BLaER1 (cell line): ENCODE measurements around the gene SLC22A4.

Experiments
- H3K27ac ChIP-seq: shearing (Covaris generic); formaldehyde crosslinking; 2 replicates; pipeline ENCODE4 v1.8.1; 2022
- H3K27me3 ChIP-seq: shearing (Covaris generic); formaldehyde crosslinking; 2 replicates; pipeline ENCODE4 v1.8.1; 2022
- H3K36me3 ChIP-seq: shearing (Covaris generic); formaldehyde crosslinking; 2 replicates; pipeline ENCODE4 v1.8.1; 2022
- H3K4me1 ChIP-seq: shearing (Covaris generic); formaldehyde crosslinking; 2 replicates; pipeline ENCODE4 v1.8.1; 2022
- H3K4me2 ChIP-seq: shearing (Covaris generic); formaldehyde crosslinking; 2 replicates; pipeline ENCODE4 v1.8.1; 2022
- H3K4me3 ChIP-seq: shearing (Covaris generic); formaldehyde crosslinking; 2 replicates; pipeline ENCODE4 v1.8.1; 2022
- H3K9ac ChIP-seq: shearing (Covaris generic); formaldehyde crosslinking; 2 replicates; pipeline ENCODE4 v1.8.1; 2022
- H3K9me3 ChIP-seq: shearing (Covaris generic); formaldehyde crosslinking; 2 replicates; pipeline ENCODE4 v1.8.1; 2022
- H4K20me1 ChIP-seq: shearing (Covaris generic); formaldehyde crosslinking; 2 replicates; pipeline ENCODE4 v1.8.1; 2022
- Cebpa-rat ChIP-seq: shearing (Covaris generic); IDR thresholded peaks from 2 replicates; pipeline ENCODE4 v1.8.1; 2022

Gene SLC22A4

GRCh38 chr5:132339502-132339901 is 45.3 kb downstream of the SLC22A4 start:
- H4K20me1 ChIP-seq, result no peaks in the 10 kb centered on the region
- peaks cover 10% of the 10 kb centered on the region for H3K4me1 ChIP-seq
- H3K27me3 ChIP-seq, result no peaks in the 10 kb centered on the region
- no peak overlapping the region for H3K9ac ChIP-seq
- H3K36me3 ChIP-seq, result no peaks in the 10 kb centered on the region
- H3K4me2 ChIP-seq, result no peak overlapping the region
- no peak overlapping the region for H3K27ac ChIP-seq
- H3K4me3 ChIP-seq, result no peak overlapping the region
- H3K9me3 ChIP-seq, result no peaks in the 10 kb centered on the region
- no peak for TF ChIP-seq Cebpa-rat

DNA sequence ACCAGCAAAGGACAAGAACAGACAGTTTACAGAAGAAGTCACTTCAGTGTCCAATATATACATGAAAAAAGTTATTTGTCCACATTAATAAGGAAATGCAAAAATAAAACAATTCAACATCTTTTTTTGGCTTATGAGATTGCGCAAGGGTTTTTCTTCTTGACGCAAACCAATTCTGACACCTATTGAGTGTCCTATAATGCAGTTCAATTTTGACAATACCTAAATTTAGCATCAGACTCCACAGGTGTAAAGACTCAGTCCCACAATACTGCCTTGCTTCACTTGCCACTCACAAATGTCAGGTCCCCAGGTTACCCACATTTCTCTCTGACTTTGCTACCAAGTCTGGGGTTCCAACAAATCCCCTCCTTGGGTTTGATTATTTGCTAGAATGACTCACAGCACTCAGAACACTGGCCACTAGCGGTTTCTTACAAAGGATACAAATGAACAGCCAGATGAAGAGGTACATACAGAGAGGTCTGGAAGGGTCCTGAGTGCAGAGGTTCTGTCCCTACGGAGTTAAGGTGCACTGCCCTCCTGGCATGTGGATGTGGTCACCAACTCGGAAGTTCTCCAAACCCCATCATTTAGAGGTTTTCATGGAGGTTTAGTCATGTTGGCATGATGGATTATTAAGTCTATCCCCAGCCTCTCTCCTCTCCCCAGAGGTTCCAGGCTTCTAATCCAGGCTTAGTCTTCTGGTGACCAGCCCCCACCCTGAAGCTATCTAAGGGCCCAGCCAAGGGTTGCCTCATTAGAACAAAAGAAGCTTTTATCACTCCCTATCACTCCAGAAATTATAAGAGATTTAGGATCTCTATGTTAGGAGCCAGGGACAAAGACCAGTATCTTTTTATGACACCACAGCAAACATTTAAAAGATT is 48.3 kb downstream of the SLC22A4 start:
- H3K27ac ChIP-seq, result no peak overlapping the region
- H3K4me2 ChIP-seq, result no peak overlapping the region
- no peaks in the 10 kb centered on the region for H3K27me3 ChIP-seq
- no peak overlapping the region for H3K9ac ChIP-seq
- H3K9me3 ChIP-seq, result 0 out of 2 replicates have a peak, but pooled peaks cover 6% of the 10 kb centered on the region
- H3K4me3 ChIP-seq, result no peak overlapping the region
- H3K36me3 ChIP-seq, result no peaks in the 10 kb centered on the region
- H3K4me1 ChIP-seq, result peaks cover 10% of the 10 kb centered on the region
- no peaks in the 10 kb centered on the region for H4K20me1 ChIP-seq
- peak; percentile 74; the same call in 1 of the 2 replicates for TF ChIP-seq Cebpa-rat

DNA sequence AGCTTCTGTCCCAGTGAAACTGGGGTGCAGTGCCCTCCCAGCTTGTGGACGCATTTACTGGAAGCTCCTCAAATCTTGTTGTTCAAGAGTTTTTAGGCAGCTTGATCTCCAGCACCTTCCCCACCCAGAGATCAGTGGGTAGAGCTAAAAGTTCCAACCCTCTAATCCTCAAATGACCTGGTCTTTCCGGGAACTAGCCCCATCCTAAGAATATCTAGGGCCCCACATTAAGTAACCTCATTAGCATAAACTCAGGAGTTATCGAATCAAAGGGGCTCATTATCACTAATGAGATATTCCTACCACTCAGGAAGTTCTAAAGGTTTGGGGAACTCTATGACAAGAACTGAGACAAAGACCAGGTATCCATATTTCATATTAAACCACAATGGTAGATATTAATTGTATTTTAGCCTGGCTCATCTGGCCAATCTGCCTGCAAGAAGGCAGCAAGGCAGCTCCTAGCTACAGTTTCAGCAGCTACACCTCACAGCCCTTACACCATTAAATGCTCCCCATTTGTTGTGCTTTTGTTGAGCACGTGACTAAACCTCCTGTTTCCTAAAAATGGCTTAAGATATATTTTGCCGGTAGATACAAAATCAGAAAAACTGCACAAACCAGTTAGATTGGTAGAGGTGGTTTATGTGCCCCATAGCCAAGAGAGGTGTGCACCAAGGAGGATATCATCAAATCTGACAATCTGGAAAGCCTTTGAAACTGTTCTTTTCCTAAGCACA is 50.8 kb downstream of the SLC22A4 start:
- Histone ChIP-seq H4K20me1 (no peaks in the 10 kb centered on the region), H3K27me3 (no peaks in the 10 kb centered on the region), H3K27ac (no peak overlapping the region), H3K4me1 (peaks cover 7% of the 10 kb centered on the region), H3K9ac (no peak overlapping the region), H3K9me3 (peaks cover 13% of the 10 kb centered on the region; the same call in 1 of the 2 replicates), H3K4me2 (no peak overlapping the region), H3K36me3 (peaks cover 7% of the 10 kb centered on the region; the same call in 1 of the 2 replicates), H3K4me3 (no peak overlapping the region)
- TF ChIP-seq Cebpa-rat, result no peak

DNA sequence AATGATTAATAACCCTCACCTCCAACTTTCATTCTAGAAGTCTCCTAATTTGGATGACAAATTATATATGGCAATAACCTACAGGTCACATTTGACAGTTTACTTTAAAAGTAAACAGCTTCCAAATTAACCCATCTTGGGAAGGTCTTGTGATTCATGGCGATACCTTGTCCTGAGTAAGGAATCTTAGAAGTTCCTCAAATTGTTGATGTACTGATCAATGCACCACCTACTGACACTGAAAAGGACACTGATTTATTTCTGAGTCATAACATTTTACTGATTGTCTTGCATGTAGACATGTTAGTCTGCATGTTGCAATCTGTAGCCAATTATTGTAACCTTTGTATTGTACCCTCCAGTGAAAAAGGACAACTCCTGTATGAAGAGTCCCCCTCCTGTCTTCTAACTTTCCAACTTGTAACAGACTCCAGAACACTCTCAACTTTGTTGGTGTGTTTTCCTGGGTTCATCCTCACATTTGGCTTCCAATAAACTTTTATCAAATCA is 59.3 kb downstream of the SLC22A4 start:
- H3K4me2 ChIP-seq, result no peak overlapping the region
- peaks cover 7% of the 10 kb centered on the region; the same call in 1 of the 2 replicates for H3K9me3 ChIP-seq
- H3K4me1 ChIP-seq, result peaks cover 16% of the 10 kb centered on the region
- no peaks in the 10 kb centered on the region for H4K20me1 ChIP-seq
- no peak overlapping the region for H3K27ac ChIP-seq
- TF ChIP-seq Cebpa-rat, result no peak
- H3K36me3 ChIP-seq, result peaks cover 7% of the 10 kb centered on the region; the same call in 1 of the 2 replicates
- no peaks in the 10 kb centered on the region for H3K27me3 ChIP-seq
- H3K4me3 ChIP-seq, result no peak overlapping the region
- H3K9ac ChIP-seq, result no peak overlapping the region

GRCh38 chr5:132354381-132355139 is 60.4 kb downstream of the SLC22A4 start:
- Histone ChIP-seq H3K9ac (no peak overlapping the region), H3K9me3 (peaks cover 1% of the 10 kb centered on the region; the same call in 1 of the 2 replicates), H3K4me1 (peaks cover 17% of the 10 kb centered on the region), H3K27me3 (no peaks in the 10 kb centered on the region), H3K4me3 (no peak overlapping the region), H3K27ac (no peak overlapping the region), H3K4me2 (no peak overlapping the region), H3K36me3 (peaks cover 1% of the 10 kb centered on the region; the same call in 1 of the 2 replicates), H4K20me1 (no peaks in the 10 kb centered on the region)
- TF ChIP-seq Cebpa-rat, result no peak

- Histone ChIP-seq H3K36me3 (no peaks in the 10 kb centered on the region), H4K20me1 (no peaks in the 10 kb centered on the region), H3K27me3 (no peaks in the 10 kb centered on the region), H3K4me1 (peaks cover 17% of the 10 kb centered on the region), H3K9me3 (no peaks in the 10 kb centered on the region), H3K27ac (no peak overlapping the region), H3K4me2 (no peak overlapping the region), H3K9ac (no peak overlapping the region), H3K4me3 (no peak overlapping the region)
- no peak for TF ChIP-seq Cebpa-rat
Observed at GRCh38 chr5:132355140-132355765, 61.1 kb downstream of the SLC22A4 start.

DNA sequence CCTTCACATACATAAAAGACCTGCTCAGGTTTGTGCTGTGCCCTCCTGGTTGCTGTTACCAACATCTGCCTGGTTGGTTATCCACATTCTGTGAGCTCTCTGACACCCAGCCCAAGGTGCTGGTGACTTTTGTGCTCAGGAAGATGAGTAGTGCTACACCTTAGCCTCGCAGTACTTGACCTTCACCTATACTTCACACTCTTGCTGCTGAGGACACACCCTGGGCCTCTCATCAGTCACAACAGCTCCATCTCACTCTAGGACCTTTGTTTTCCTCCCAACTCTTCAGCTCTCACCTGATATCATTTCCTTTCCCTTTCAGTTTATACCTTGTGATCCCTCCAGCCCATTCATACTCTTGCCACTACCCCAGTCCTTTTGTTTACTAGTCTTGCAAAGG is 64.6 kb downstream of the SLC22A4 start:
- peak overlapping the region; percentile 67; the same call in 1 of the 2 replicates for H3K4me2 ChIP-seq
- no peak overlapping the region for H3K9ac ChIP-seq
- no peak overlapping the region for H3K4me3 ChIP-seq
- H3K27me3 ChIP-seq, result no peaks in the 10 kb centered on the region
- no peak for TF ChIP-seq Cebpa-rat
- H3K36me3 ChIP-seq, result no peaks in the 10 kb centered on the region
- no peaks in the 10 kb centered on the region for H4K20me1 ChIP-seq
- peaks cover 17% of the 10 kb centered on the region for H3K4me1 ChIP-seq
- H3K27ac ChIP-seq, result no peak overlapping the region
- H3K9me3 ChIP-seq, result no peaks in the 10 kb centered on the region

GRCh38 chr5:132362086-132362485 is 67.9 kb downstream of the SLC22A4 start:
- Histone ChIP-seq H3K4me1 (peaks cover 16% of the 10 kb centered on the region), H3K27ac (no peak overlapping the region), H3K27me3 (no peaks in the 10 kb centered on the region), H3K9me3 (no peaks in the 10 kb centered on the region), H3K9ac (no peak overlapping the region), H4K20me1 (no peaks in the 10 kb centered on the region), H3K36me3 (no peaks in the 10 kb centered on the region), H3K4me3 (no peak overlapping the region), H3K4me2 (no peak overlapping the region)
- no peak for TF ChIP-seq Cebpa-rat
